Heart left ventricle (tissue), 16 donors: Measurements from ENCODE around the gene TIMM22. TPM values are rescaled to one million over a fixed set of nuclear protein-coding genes. Genes with fewer than 3 reads are reported as not detected.

ENCODE experiments used
- ATAC-seq, 4 donors: fragments of 200-7000 bp; cut with Tn5 transposase; one replicate each; pipeline ENCODE4 v1.9.1; 2020 to 2022; ENCODE audit warnings: moderate library complexity in 4 of 4, mild to moderate bottlenecking in 3 of 4, moderate number of reproducible peaks in 1 of 4
- DNase-seq, 5 donors: peaks; one replicate each; pipeline ENCODE4 v3.0.0-alpha.2; 2020
- H3K27ac ChIP-seq, 12 donors: fragments of 200-600 bp; sonication (generic) in 4 of 12; one replicate each; pipeline versions ENCODE4 v1.5.0 to v1.8.0; 2016 to 2022; ENCODE audit warnings: mild to moderate bottlenecking in 2 of 12
- H3K27me3 ChIP-seq, 9 donors: fragments of 200-600 bp; sonication (generic) in 2 of 9; one replicate each; pipeline versions ENCODE4 v1.5.1 to v1.8.0; 2016 to 2022; ENCODE audit warnings: mild to moderate bottlenecking in 3 of 9
- H3K36me3 ChIP-seq, 9 donors: fragments of 200-600 bp; sonication (generic) in 2 of 9; one replicate each; pipeline versions ENCODE4 v1.5.0 to v1.8.0; 2018 to 2022; ENCODE audit warnings: mild to moderate bottlenecking in 2 of 9
- H3K4me1 ChIP-seq, 12 donors: fragments of 200-600 bp; sonication (generic) in 4 of 12; one replicate each; pipeline versions ENCODE4 v1.5.0 to v1.8.0; 2016 to 2022; ENCODE audit warnings: mild to moderate bottlenecking in 3 of 12
- H3K4me3 ChIP-seq, 12 donors: fragments of 200-600 bp; sonication (generic) in 4 of 12; one replicate each; pipeline versions ENCODE4 v1.5.0 to v1.8.0; 2017 to 2022; ENCODE audit warnings: mild to moderate bottlenecking in 9 of 12, moderate library complexity in 4 of 12
- H3K9me3 ChIP-seq, 12 donors: fragments of 200-600 bp; sonication (generic) in 4 of 12; one replicate each; pipeline versions ENCODE4 v1.5.0 to v1.8.0; 2016 to 2022; ENCODE audit warnings: mild to moderate bottlenecking in 1 of 12
- CTCF ChIP-seq, 12 donors: fragments of 200-600 bp; sonication (generic) in 4 of 12; IDR thresholded peaks; one replicate each; pipeline versions ENCODE4 v1.5.0 to v1.8.0; 2018 to 2022; ENCODE audit warnings: antibody characterized with exemption in 12 of 12, mild to moderate bottlenecking in 5 of 12
- POLR2A ChIP-seq, 2 donors: fragments of 450-650 bp; IDR thresholded peaks; one replicate each; pipeline ENCODE4 v1.6.1; 2017; ENCODE audit warnings: antibody characterized with exemption in 2 of 2, mild to moderate bottlenecking in 2 of 2, moderate library complexity in 2 of 2
- WGBS, 4 donors: extraction: QIAGEN DNeasy Blood & Tissue Kit in 2 of 4; methylation state at CpG; one replicate each; pipeline versions ENCODE4 v1.1.5 to v1.1.7; 2013 to 2018; 5-methylcytosine and 5-hydroxymethylcytosine counted together
- intact Hi-C, 10 donors: fragments of 100-400 bp; cut with DNase I; formaldehyde crosslinking; loops; one replicate each; pipeline versions ENCODE4 v1.11.1 to v1.14.2; 2022
- polyA plus RNA-seq, 2 donors: library from polyadenylated mRNA; stranded (reverse); fragments of 200-250 nt; gene quantifications; one replicate each; pipeline ENCODE4 v1.2.3, GENCODE V29; 2013
- total RNA-seq, 9 donors: library from RNA; depleted of rRNA in 2 of 9; stranded (reverse); fragments of >200 nt in 2 of 9; fragmentation: NEBNext Ultra II Directional in 3 of 9; extraction: Animal tissue kit (Norgen Biotek cat#: 25700) in 3 of 9; gene quantifications; one replicate each; pipeline versions ENCODE4 v1.1.0 to v1.2.4, GENCODE V29; 2016 to 2023
- donor health status: ischemic (EF 13 %, LVEDD 7.1; RV severe dilation, severe dysfunction).
- donor health status: healthy with polysubstance abuse.
- donor health status: DM: no; HTN: yes; CAD: no.
- donor health status: DM: no; HTN: no; CAD: no.
- donor health status: ischemic (EF 25% LVEDD 6.9; RV normal size, moderate dysfunction).
- donor health status: ischemic (EF 25% LVEDD 5.7; RV mildly dilated, moderate dysfunction).
- donor health status: healthy.
- donor health status: DM: yes; HTN: yes; CAD: no.
- donor health status: ischemic (EF 35%, LVEDD 5.7; RV mildly dilated, moderate dysfunction).
- donor health status: nonischemic (EF 11% LVEDD 7.7; RV severe dilation, severe dysfunction).
- donor health status: DM: yes; HTN: yes; CAD: no.
- donor health status: PGD.
- donor health status: ischemic (EF 29% LVEDD 5.4; RV normal size, mild dysfunction).
- donor health status: nonischemic (EF 23%, LVEDD 6.1; RV moderate dilation, normal function).

TIMM22 gene
- total and polyA plus RNA-seq, 11 donors, result 12.5 to 20.4 (median 16.5) TPM

GRCh38 chr17:1012823-1013728, 16.1 kb downstream of the TIMM22 start:
- Histone ChIP-seq H3K4me3 (no peak overlapping the region), H3K27ac (peak overlapping the region in 1 of 12 donors; percentile 19), H3K4me1 (peaks cover 0 to 52% (median 18%) of the 10 kb centered on the region in 12 donors), H3K36me3 (peaks cover 0 to 71% (median 46%) of the 10 kb centered on the region in 9 donors), H3K9me3 (no peaks in the 10 kb centered on the region), H3K27me3 (no peaks in the 10 kb centered on the region)
- TF ChIP-seq CTCF (IDR thresholded peaks at IDR 0.05), result no peak
- TF ChIP-seq POLR2A (IDR thresholded peaks at IDR 0.05), result no peak
- DNase-seq (peak in 1 of 5 donors; percentile 22), ATAC-seq (no peak)
- WGBS, 4 donors, result 74 to 89% (median 84%) methylated on average over 22 to 30 of the region's 30 CpGs
- intact Hi-C loops, result no loop called here

DNA sequence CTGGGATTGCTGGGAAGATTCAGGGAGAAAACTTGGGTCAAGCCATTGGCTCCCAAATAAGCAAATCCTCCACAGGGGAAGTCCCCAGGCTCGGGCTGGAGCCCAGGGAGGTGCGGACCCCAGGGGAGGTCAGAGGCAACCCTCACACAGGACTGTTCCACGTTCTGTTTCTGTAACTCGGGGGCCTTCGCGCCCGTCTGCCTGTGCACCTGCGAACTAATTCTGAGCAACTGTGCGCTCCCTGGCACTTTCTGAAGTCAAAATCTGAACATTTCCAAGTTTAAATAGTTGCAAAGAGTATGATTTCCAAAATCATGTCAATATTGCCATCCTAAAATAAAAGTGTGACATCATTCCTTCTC, 16.8 kb downstream of the TIMM22 start:
- DNase-seq (peak in 1 of 5 donors; percentile 11), ATAC-seq (no peak)
- WGBS, 4 donors, result 88 to 95% (median 94%) methylated on average over 9 of the region's 9 CpGs
- Histone ChIP-seq H3K27me3 (no peaks in the 10 kb centered on the region), H3K27ac (no peak overlapping the region), H3K4me1 (peaks cover under 1 to 52% (median 19%) of the 10 kb centered on the region in 12 donors), H3K9me3 (no peaks in the 10 kb centered on the region), H3K4me3 (no peak overlapping the region), H3K36me3 (peaks cover 0 to 69% (median 40%) of the 10 kb centered on the region in 9 donors)
- TF ChIP-seq POLR2A (IDR thresholded peaks at IDR 0.05) (no peak), CTCF (IDR thresholded peaks at IDR 0.05) (no peak)
- intact Hi-C loops, result no loop called here

DNA sequence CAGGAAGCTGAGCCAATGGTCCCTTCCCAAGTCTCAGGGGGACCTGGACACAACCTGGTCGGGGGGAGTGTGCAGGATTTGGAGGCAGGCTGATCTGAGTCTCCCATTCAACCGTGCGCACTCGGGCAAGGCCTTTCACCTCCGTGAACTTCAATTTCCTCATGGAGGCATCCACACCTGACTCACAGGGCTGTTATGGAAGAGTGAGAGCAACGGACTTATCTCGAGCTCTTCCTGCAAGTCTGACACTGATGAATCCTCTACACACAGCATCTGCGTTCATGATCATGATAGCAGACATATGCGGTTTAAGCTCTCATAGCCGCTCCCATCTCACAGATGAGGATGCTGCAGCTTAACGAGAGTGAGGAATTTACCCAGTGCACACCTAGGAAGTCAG, 21.6 kb downstream of the TIMM22 start:
- Histone ChIP-seq H3K4me3 (no peak overlapping the region), H3K9me3 (no peaks in the 10 kb centered on the region), H3K4me1 (peaks cover 5 to 65% (median 41%) of the 10 kb centered on the region in 12 donors), H3K27me3 (no peaks in the 10 kb centered on the region), H3K27ac (peak overlapping the region in 11 of 12 donors; percentile 66 to 94 (median 86)), H3K36me3 (peaks cover 0 to 34% (median 3%) of the 10 kb centered on the region in 9 donors)
- DNase-seq (no peak), ATAC-seq (no peak)
- 59 to 78% (median 70%) methylated on average over 11 of the region's 11 CpGs for WGBS, 4 donors
- no peak for TF ChIP-seq POLR2A (IDR thresholded peaks at IDR 0.05)
- TF ChIP-seq CTCF (IDR thresholded peaks at IDR 0.05), result no peak
- intact Hi-C loops, result loop anchor here in 1 of 10 donors (2.0 kb wide), 1 partner anchor 16 kb away; no protein-coding TSS in a partner anchor

DNA sequence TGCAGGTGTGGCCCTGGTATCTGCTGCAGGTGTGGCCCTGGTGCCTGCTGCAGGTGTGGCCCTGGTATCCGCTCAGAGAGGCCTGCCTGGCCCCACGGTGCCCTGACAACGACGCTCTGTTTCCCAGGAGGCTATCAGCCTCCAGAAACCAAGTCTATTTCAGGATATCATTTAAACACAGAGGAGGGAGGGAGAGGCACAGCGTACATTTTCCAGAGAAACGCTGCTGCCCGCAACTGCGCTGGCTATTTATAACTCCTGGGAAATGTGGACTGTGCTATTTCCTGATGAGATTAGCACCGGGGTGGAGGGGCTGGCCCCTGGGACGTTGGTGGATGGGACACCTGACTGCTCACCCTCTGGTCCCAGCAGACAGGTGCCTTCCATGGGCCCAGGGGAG, 22.5 kb downstream of the TIMM22 start:
- Histone ChIP-seq H3K9me3 (no peaks in the 10 kb centered on the region), H3K27ac (peak overlapping the region; percentile 66 to 94 (median 85)), H3K36me3 (peaks cover 0 to 34% (median 5%) of the 10 kb centered on the region in 9 donors), H3K4me3 (no peak overlapping the region), H3K27me3 (no peaks in the 10 kb centered on the region), H3K4me1 (peaks cover 5 to 66% (median 41%) of the 10 kb centered on the region in 12 donors)
- TF ChIP-seq CTCF (IDR thresholded peaks at IDR 0.05) (no peak), POLR2A (IDR thresholded peaks at IDR 0.05) (no peak)
- intact Hi-C loops, result loop anchor here in 1 of 10 donors (2.0 kb wide), 1 partner anchor 17 kb away; no protein-coding TSS in a partner anchor
- DNase-seq (peak in 4 of 5 donors; percentile 75 to 84 (median 76)), ATAC-seq (peak; percentile 81 to 92 (median 86))
- WGBS, 4 donors, result 15 to 22% (median 18%) methylated on average over 9 to 10 of the region's 10 CpGs
